ENCODE data around the gene CNNM4. TPM values are rescaled to one million over a fixed set of nuclear protein-coding genes. Genes with fewer than 3 reads are reported as not detected.

CNNM4 gene
- polyA plus RNA-seq, 2 of the 4 experiments (the other 2 are of a cell fraction) = 8.8 to 11.2 TPM

DNA sequence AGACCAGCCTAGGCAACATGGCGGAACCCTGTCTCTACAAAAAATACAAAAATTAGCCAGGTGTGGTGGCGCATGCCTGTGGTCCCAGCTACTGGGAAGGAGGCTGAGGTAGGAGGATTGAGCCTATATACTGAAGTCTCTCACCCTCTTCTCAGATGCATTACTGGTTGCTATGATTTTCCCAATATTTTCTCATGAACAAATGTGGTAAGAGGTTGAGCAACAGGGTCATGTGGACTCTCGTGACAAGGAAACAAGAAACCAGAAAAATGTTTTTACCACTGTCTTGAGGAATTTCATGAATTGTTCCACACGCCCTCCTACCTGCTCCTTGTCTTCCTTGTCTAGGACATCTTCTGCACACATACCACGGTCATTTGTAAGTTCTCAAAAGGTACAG, 33.3 kb upstream of the CNNM4 start:
- FAIRE-seq = no peak
- CTCF ChIA-PET = no interaction called here

GRCh38 chr2:96729748-96730147, 31.0 kb upstream of the CNNM4 start:
- ATAC-seq (no peak), DNase-seq (ENCODE audit: low read depth in 1 of 2, low spot score in 1 of 2) (no peak), FAIRE-seq (no peak)
- Histone ChIP-seq H3K4me3 (no peak overlapping the region), H3K4me1 (no peaks in the 10 kb centered on the region), H3K9me3 (no peaks in the 10 kb centered on the region), H3K27ac (no peak overlapping the region), H3K4me2 (no peak overlapping the region)
- CTCF ChIA-PET = no interaction called here
- TF ChIP-seq HOXA7 (CRISPR knock-in tag; IDR thresholded peaks at IDR 0.05) (no peak), HOXB13 (CRISPR knock-in tag; IDR thresholded peaks at IDR 0.05; ENCODE audit: low read depth) (no peak), USF2 (IDR thresholded peaks at IDR 0.05) (no peak), PHF8 (IDR thresholded peaks at IDR 0.05; ENCODE audit: borderline replicate concordance, low read depth) (no peak), CHD4 (IDR thresholded peaks at IDR 0.05; ENCODE audit: borderline replicate concordance) (no peak), JUNB (IDR thresholded peaks at IDR 0.05) (no peak), GATA3 (IDR thresholded peaks at IDR 0.05; ENCODE audit: borderline replicate concordance) (no peak), ZC3H11A (IDR thresholded peaks at IDR 0.05) (no peak), ATOH8 (CRISPR knock-in tag; IDR thresholded peaks at IDR 0.05; ENCODE audit: low read depth) (no peak), EP300 (IDR thresholded peaks at IDR 0.05) (no peak), HES2 (IDR thresholded peaks at IDR 0.05) (no peak), CBX2 (IDR thresholded peaks at IDR 0.05; ENCODE audit: borderline replicate concordance, low read depth) (no peak), BHLHE40 (IDR thresholded peaks at IDR 0.05; ENCODE audit: low read depth, low read length) (no peak), RCOR1 (IDR thresholded peaks at IDR 0.05; ENCODE audit: low read depth, low read length) (no peak)
- TF ChIP-seq, protein P1, sequence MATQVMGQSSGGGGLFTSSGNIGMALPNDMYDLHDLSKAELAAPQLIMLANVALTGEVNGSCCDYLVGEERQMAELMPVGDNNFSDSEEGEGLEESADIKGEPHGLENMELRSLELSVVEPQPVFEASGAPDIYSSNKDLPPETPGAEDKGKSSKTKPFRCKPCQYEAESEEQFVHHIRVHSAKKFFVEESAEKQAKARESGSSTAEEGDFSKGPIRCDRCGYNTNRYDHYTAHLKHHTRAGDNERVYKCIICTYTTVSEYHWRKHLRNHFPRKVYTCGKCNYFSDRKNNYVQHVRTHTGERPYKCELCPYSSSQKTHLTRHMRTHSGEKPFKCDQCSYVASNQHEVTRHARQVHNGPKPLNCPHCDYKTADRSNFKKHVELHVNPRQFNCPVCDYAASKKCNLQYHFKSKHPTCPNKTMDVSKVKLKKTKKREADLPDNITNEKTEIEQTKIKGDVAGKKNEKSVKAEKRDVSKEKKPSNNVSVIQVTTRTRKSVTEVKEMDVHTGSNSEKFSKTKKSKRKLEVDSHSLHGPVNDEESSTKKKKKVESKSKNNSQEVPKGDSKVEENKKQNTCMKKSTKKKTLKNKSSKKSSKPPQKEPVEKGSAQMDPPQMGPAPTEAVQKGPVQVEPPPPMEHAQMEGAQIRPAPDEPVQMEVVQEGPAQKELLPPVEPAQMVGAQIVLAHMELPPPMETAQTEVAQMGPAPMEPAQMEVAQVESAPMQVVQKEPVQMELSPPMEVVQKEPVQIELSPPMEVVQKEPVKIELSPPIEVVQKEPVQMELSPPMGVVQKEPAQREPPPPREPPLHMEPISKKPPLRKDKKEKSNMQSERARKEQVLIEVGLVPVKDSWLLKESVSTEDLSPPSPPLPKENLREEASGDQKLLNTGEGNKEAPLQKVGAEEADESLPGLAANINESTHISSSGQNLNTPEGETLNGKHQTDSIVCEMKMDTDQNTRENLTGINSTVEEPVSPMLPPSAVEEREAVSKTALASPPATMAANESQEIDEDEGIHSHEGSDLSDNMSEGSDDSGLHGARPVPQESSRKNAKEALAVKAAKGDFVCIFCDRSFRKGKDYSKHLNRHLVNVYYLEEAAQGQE (IDR thresholded peaks at IDR 0.05) = no peak
- TF ChIP-seq, protein P2, sequence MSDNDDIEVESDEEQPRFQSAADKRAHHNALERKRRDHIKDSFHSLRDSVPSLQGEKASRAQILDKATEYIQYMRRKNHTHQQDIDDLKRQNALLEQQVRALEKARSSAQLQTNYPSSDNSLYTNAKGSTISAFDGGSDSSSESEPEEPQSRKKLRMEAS (IDR thresholded peaks at IDR 0.05) = no peak
- POLR2A ChIA-PET = no interaction called here
- WGBS (ENCODE audit: missing lambda C conversion rate) = 93% methylated on average over 7 of the region's 7 CpGs

More for the DNA sequence above, 33.3 kb upstream of the CNNM4 start:
- ATAC-seq = no peak
- H3K27ac ChIP-seq = no peak overlapping the region
- no peak overlapping the region for H3K4me3 ChIP-seq
- H3K9me3 ChIP-seq = no peaks in the 10 kb centered on the region
- POLR2A ChIA-PET = no interaction called here
- TF ChIP-seq KDM5A (IDR thresholded peaks at IDR 0.05) = no peak
- peak in 1 of 2 experiments; percentile 17 for DNase-seq (ENCODE audit: low read depth in 1 of 2, low spot score in 1 of 2)
- WGBS (ENCODE audit: missing lambda C conversion rate) = 91% methylated on average over 5 of the region's 5 CpGs
- no peak overlapping the region for H3K4me2 ChIP-seq
- no peaks in the 10 kb centered on the region for H3K4me1 ChIP-seq

DNA sequence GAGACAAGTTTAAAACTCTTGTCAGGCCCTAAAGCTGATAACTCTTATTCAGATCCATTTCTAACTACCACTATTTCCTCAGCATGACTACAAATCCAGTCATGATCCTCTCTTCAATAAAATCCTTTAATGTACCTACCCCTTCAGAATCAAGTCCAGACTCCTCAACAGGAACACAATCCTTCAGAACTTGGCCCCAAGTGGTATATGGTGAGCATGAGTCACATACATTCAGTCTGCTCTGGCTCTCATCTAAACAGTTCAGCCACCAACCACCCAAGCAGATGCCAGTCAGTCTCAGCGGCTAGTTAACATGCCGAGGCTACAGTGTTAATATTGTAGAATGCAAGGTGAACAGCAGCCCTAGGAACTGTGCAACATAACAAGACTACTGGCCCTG, 30.5 kb upstream of the CNNM4 start:
- DNase-seq (ENCODE audit: low read depth in 1 of 2, low spot score in 1 of 2) = no peak
- no peak for FAIRE-seq
- CTCF ChIA-PET = no interaction called here
- no peak overlapping the region for H3K4me3 ChIP-seq
- no peak overlapping the region for H3K27ac ChIP-seq
- no peaks in the 10 kb centered on the region for H3K4me1 ChIP-seq
- H3K4me2 ChIP-seq = no peak overlapping the region
- POLR2A ChIA-PET = no interaction called here
- no peak for ATAC-seq
- H3K9me3 ChIP-seq = no peaks in the 10 kb centered on the region
- 92% methylated on average over 2 of the region's 2 CpGs for WGBS (ENCODE audit: missing lambda C conversion rate)
- TF ChIP-seq TP53 (CRISPR knock-in tag; IDR thresholded peaks at IDR 0.05) (no peak), NPAS2 (CRISPR knock-in tag; IDR thresholded peaks at IDR 0.05; ENCODE audit: borderline replicate concordance) (no peak), JUNB (IDR thresholded peaks at IDR 0.05) (no peak), TFCP2L1 (CRISPR knock-in tag; IDR thresholded peaks at IDR 0.05) (no peak), CHD4 (IDR thresholded peaks at IDR 0.05; ENCODE audit: borderline replicate concordance) (no peak), MAFK (IDR thresholded peaks at IDR 0.05; ENCODE audit: partially characterized antibody) (no peak), CBX8 (IDR thresholded peaks at IDR 0.05) (no peak), CEBPB (IDR thresholded peaks at IDR 0.05) (no peak), ZSCAN20 (CRISPR knock-in tag; IDR thresholded peaks at IDR 0.05) (no peak)
- TF ChIP-seq, protein P2 (IDR thresholded peaks at IDR 0.05) = no peak
- TF ChIP-seq, protein P1 (IDR thresholded peaks at IDR 0.05) = no peak

All from A549 (cell line).